ENCODE measurements around the gene ZBTB20.

DNA sequence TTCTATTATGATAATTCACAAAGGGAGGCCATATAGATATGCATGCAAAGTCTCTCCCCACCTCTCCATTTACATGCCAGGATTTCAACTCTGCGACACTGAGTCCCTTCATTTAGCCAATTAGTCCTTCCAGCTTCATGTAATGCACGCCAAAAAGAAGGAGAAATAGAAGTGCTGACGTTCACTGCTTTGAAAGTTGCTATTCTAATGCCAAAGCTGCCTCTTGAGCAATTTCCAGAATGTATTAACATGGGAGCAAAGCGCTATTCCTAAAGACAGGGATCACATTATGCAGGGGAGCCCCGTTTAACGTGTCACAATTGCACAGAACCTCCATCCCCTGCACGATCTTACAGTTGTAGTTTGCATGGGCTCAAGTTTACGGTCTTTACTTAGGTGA is 722.8 kb downstream of the ZBTB20 start:
- TF ChIP-seq, protein P1, sequence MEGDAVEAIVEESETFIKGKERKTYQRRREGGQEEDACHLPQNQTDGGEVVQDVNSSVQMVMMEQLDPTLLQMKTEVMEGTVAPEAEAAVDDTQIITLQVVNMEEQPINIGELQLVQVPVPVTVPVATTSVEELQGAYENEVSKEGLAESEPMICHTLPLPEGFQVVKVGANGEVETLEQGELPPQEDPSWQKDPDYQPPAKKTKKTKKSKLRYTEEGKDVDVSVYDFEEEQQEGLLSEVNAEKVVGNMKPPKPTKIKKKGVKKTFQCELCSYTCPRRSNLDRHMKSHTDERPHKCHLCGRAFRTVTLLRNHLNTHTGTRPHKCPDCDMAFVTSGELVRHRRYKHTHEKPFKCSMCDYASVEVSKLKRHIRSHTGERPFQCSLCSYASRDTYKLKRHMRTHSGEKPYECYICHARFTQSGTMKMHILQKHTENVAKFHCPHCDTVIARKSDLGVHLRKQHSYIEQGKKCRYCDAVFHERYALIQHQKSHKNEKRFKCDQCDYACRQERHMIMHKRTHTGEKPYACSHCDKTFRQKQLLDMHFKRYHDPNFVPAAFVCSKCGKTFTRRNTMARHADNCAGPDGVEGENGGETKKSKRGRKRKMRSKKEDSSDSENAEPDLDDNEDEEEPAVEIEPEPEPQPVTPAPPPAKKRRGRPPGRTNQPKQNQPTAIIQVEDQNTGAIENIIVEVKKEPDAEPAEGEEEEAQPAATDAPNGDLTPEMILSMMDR (IDR thresholded peaks at IDR 0.05 in 8 of 11, conservative IDR thresholded peaks at IDR 0.05 in 3 of 11), result no peak
- no peak for TF ChIP-seq POLR2A (IDR thresholded peaks at IDR 0.05)

All from spleen (tissue), 7 donors.